ENCODE results near the gene PRKCB.

DNA sequence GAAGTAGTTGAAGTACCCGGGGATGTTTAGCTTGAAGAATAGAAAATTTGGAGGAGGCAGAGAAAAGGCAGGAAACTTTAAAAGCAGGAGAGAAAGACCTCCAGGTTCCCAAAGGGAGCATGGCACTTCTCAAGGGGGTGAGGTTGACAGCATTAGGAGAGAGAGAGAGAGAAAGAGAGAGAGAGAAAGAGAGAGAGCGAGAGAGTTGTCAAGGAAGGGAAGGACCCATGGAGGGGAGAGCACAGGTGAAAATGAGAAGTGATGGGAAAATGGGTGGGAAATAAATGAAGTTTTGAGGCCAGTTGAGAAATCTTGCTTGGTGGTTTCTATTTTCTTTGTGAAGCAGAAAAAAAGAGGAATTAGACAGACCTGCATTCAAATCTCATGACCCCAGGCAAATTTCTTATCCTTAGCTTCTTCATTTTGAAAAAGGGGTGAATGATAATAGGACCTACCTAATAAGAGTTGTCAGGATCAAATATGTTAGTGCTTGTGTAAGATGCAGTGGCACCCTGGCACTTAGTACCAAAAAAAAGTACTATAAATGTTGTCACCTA lies 24.0 kb downstream of the PRKCB start:
- TF ChIP-seq, protein P1, sequence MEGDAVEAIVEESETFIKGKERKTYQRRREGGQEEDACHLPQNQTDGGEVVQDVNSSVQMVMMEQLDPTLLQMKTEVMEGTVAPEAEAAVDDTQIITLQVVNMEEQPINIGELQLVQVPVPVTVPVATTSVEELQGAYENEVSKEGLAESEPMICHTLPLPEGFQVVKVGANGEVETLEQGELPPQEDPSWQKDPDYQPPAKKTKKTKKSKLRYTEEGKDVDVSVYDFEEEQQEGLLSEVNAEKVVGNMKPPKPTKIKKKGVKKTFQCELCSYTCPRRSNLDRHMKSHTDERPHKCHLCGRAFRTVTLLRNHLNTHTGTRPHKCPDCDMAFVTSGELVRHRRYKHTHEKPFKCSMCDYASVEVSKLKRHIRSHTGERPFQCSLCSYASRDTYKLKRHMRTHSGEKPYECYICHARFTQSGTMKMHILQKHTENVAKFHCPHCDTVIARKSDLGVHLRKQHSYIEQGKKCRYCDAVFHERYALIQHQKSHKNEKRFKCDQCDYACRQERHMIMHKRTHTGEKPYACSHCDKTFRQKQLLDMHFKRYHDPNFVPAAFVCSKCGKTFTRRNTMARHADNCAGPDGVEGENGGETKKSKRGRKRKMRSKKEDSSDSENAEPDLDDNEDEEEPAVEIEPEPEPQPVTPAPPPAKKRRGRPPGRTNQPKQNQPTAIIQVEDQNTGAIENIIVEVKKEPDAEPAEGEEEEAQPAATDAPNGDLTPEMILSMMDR (IDR thresholded peaks at IDR 0.05), result no peak
- TF ChIP-seq EP300 (IDR thresholded peaks at IDR 0.05), result no peak
- TF ChIP-seq POLR2A (IDR thresholded peaks at IDR 0.05), result no peak
- no peak for TF ChIP-seq POLR2AphosphoS5 (IDR thresholded peaks at IDR 0.05)

All from gastroesophageal sphincter (tissue), 3 donors.